Small intestine (tissue), 7 donors: ENCODE measurements around the gene DTNA. TPM values are rescaled to one million over a fixed set of nuclear protein-coding genes. Genes with fewer than 3 reads are reported as not detected.

Experiments
- DNase-seq, 2 donors: peaks; one replicate each; pipeline versions ENCODE4 v3.0.0 to v3.0.0-alpha.2; 2013
- FAIRE-seq: peaks from 2 replicates; lab custom pipeline; 2012; peaks lifted over from hg19 to GRCh38; lab: Jason Lieb, UNC
- H3K27ac ChIP-seq, 3 donors: one replicate each; pipeline ENCODE4 v1.5.1; 2013; ENCODE audit warnings: low read length in 2 of 3, mild to moderate bottlenecking in 2 of 3, control low read depth in 1 of 3, inconsistent platforms in 1 of 3, low read depth in 1 of 3, moderate library complexity in 1 of 3
- H3K27me3 ChIP-seq, 3 donors: one replicate each; pipeline ENCODE4 v1.6.1; 2013; ENCODE audit warnings: low read length in 3 of 3, inconsistent platforms in 1 of 3; ENCODE audit not compliant: control insufficient read depth in 3 of 3, insufficient read depth in 3 of 3
- H3K36me3 ChIP-seq, 3 donors: one replicate each; pipeline ENCODE4 v1.6.1; 2013; ENCODE audit warnings: low read length in 3 of 3, inconsistent platforms in 1 of 3, low read depth in 1 of 3, mild to moderate bottlenecking in 1 of 3, moderate library complexity in 1 of 3; ENCODE audit not compliant: control insufficient read depth in 3 of 3, insufficient read depth in 2 of 3
- H3K4me1 ChIP-seq, 3 donors: one replicate each; pipeline ENCODE4 v1.6.1; 2013; ENCODE audit warnings: low read length in 2 of 3, inconsistent platforms in 1 of 3, low read depth in 1 of 3, mild to moderate bottlenecking in 1 of 3, moderate library complexity in 1 of 3; ENCODE audit not compliant: control insufficient read depth in 3 of 3, insufficient read depth in 2 of 3
- H3K4me3 ChIP-seq, 3 donors: one replicate each; pipeline ENCODE4 v1.5.1; 2013; ENCODE audit warnings: low read length in 3 of 3, control low read depth in 1 of 3, inconsistent platforms in 1 of 3, low read depth in 1 of 3, mild to moderate bottlenecking in 1 of 3, moderate library complexity in 1 of 3
- H3K9me3 ChIP-seq, 2 donors: one replicate each; pipeline ENCODE4 v1.6.1; 2013; ENCODE audit warnings: low read depth in 1 of 2, low read length in 1 of 2; ENCODE audit not compliant: control insufficient read depth in 2 of 2, insufficient read depth in 1 of 2
- WGBS, 3 donors: extraction: QIAGEN DNeasy Blood & Tissue Kit; methylation state at CpG; one replicate each; pipeline ENCODE4 v1.1.7; 2013; 5-methylcytosine and 5-hydroxymethylcytosine counted together
- polyA plus RNA-seq, 4 donors: library from polyadenylated mRNA; stranded (reverse) in 3 of 4; unstranded in 1 of 4; fragments of 200-250 nt in 3 of 4; fragments of 120-200 nt in 1 of 4; gene quantifications; one replicate each; pipeline versions ENCODE4 v1.2.1 to v1.2.3, GENCODE V29; 2013
- donor health status: healthy with polysubstance abuse.
- donor health status: control.
- donor health status: control.
- donor health status: Bipolar disorder and iron deficiency.
- donor health status: healthy.

Gene DTNA
- polyA plus RNA-seq, 4 donors: 0.45 to 24.3 (median 5.6) TPM

GRCh38 chr18:34872066-34872465 is 162.0 kb downstream of the DTNA start:
- 82 to 84% (median 84%) methylated on average over 1 of the region's 1 CpG for WGBS, 3 donors
- no peak overlapping the region for H3K27ac ChIP-seq
- no peaks in the 10 kb centered on the region for H3K4me1 ChIP-seq
- H3K27me3 ChIP-seq: no peaks in the 10 kb centered on the region
- no peaks in the 10 kb centered on the region for H3K9me3 ChIP-seq
- DNase-seq (no peak), FAIRE-seq (no peak)
- H3K36me3 ChIP-seq: no peaks in the 10 kb centered on the region
- H3K4me3 ChIP-seq: no peak overlapping the region

- no peaks in the 10 kb centered on the region for H3K27me3 ChIP-seq
- H3K4me1 ChIP-seq: no peaks in the 10 kb centered on the region
- no peaks in the 10 kb centered on the region for H3K9me3 ChIP-seq
- DNase-seq: no peak
- 90 to 96% (median 92%) methylated on average over 2 of the region's 2 CpGs for WGBS, 3 donors
- no peak for FAIRE-seq
- H3K36me3 ChIP-seq: no peaks in the 10 kb centered on the region
- no peak overlapping the region for H3K4me3 ChIP-seq
- no peak overlapping the region for H3K27ac ChIP-seq
These were observed 164.0 kb downstream of the DTNA start for GRCh38 chr18:34873986-34874580.

GRCh38 chr18:34875150-34875549 is 165.1 kb downstream of the DTNA start:
- 92 to 93% (median 92%) methylated on average over 7 of the region's 7 CpGs for WGBS, 3 donors
- Histone ChIP-seq H3K27ac (no peak overlapping the region), H3K4me1 (no peaks in the 10 kb centered on the region), H3K4me3 (no peak overlapping the region), H3K36me3 (no peaks in the 10 kb centered on the region), H3K9me3 (no peaks in the 10 kb centered on the region), H3K27me3 (no peaks in the 10 kb centered on the region)
- FAIRE-seq (no peak), DNase-seq (no peak)

- H3K4me3 ChIP-seq: no peak overlapping the region
- WGBS, 3 donors: 65 to 81% (median 76%) methylated on average over 1 of the region's 1 CpG
- H3K36me3 ChIP-seq: no peaks in the 10 kb centered on the region
- no peak for DNase-seq
- H3K4me1 ChIP-seq: no peaks in the 10 kb centered on the region
- H3K27ac ChIP-seq: peak overlapping the region in 1 of 3 donors; percentile 20
- no peak for FAIRE-seq
- no peaks in the 10 kb centered on the region for H3K9me3 ChIP-seq
- H3K27me3 ChIP-seq: no peaks in the 10 kb centered on the region
These were observed 170.3 kb downstream of the DTNA start for GRCh38 chr18:34880403-34880802.

- Histone ChIP-seq H3K9me3 (no peaks in the 10 kb centered on the region), H3K4me1 (no peaks in the 10 kb centered on the region), H3K36me3 (no peaks in the 10 kb centered on the region), H3K27ac (peak overlapping the region in 1 of 3 donors; percentile 46), H3K4me3 (no peak overlapping the region), H3K27me3 (no peaks in the 10 kb centered on the region)
- 69 to 70% (median 70%) methylated on average over 3 of the region's 3 CpGs for WGBS, 3 donors
- peak in 1 of 2 donors; percentile 9 for DNase-seq
- FAIRE-seq: no peak
These were observed 171.1 kb downstream of the DTNA start for GRCh38 chr18:34880882-34881834.

- Histone ChIP-seq H3K27ac (no peak overlapping the region), H3K4me1 (no peaks in the 10 kb centered on the region), H3K9me3 (no peaks in the 10 kb centered on the region), H3K36me3 (no peaks in the 10 kb centered on the region), H3K27me3 (no peaks in the 10 kb centered on the region), H3K4me3 (no peak overlapping the region)
- WGBS, 3 donors: 78 to 84% (median 83%) methylated on average over 6 of the region's 6 CpGs
- DNase-seq: no peak
- no peak for FAIRE-seq
These were observed 174.3 kb downstream of the DTNA start for GRCh38 chr18:34884436-34884835.

- no peaks in the 10 kb centered on the region for H3K9me3 ChIP-seq
- DNase-seq (no peak), FAIRE-seq (no peak)
- H3K27me3 ChIP-seq: no peaks in the 10 kb centered on the region
- H3K36me3 ChIP-seq: no peaks in the 10 kb centered on the region
- H3K27ac ChIP-seq: no peak overlapping the region
- no peak overlapping the region for H3K4me3 ChIP-seq
- 89 to 100% (median 90%) methylated on average over 1 of the region's 1 CpG for WGBS, 3 donors
- no peaks in the 10 kb centered on the region for H3K4me1 ChIP-seq
These were observed 176.1 kb downstream of the DTNA start for GRCh38 chr18:34886177-34886576.

GRCh38 chr18:34887881-34888580 is 177.9 kb downstream of the DTNA start:
- no peaks in the 10 kb centered on the region for H3K27me3 ChIP-seq
- H3K9me3 ChIP-seq: no peaks in the 10 kb centered on the region
- H3K4me1 ChIP-seq: no peaks in the 10 kb centered on the region
- DNase-seq: no peak
- WGBS, 3 donors: 57 to 61% (median 58%) methylated on average over 4 of the region's 4 CpGs
- no peaks in the 10 kb centered on the region for H3K36me3 ChIP-seq
- H3K27ac ChIP-seq: no peak overlapping the region
- no peak overlapping the region for H3K4me3 ChIP-seq
- no peak for FAIRE-seq
